ENCODE results near the gene PTPRU.

GRCh38 chr1:29258976-29259801 is 22.9 kb downstream of the PTPRU start:
- TF ChIP-seq POLR2A (IDR thresholded peaks at IDR 0.05) (no peak), CTCF (IDR thresholded peaks at IDR 0.05) (no peak)

Measured in esophagus squamous epithelium (tissue), 4 donors.